ENCODE measurements around the gene FCER1G.

The FCER1G gene

GRCh38 chr1:161189036-161189435, 26.1 kb upstream of the FCER1G start:
- no peak for ATAC-seq

DNA sequence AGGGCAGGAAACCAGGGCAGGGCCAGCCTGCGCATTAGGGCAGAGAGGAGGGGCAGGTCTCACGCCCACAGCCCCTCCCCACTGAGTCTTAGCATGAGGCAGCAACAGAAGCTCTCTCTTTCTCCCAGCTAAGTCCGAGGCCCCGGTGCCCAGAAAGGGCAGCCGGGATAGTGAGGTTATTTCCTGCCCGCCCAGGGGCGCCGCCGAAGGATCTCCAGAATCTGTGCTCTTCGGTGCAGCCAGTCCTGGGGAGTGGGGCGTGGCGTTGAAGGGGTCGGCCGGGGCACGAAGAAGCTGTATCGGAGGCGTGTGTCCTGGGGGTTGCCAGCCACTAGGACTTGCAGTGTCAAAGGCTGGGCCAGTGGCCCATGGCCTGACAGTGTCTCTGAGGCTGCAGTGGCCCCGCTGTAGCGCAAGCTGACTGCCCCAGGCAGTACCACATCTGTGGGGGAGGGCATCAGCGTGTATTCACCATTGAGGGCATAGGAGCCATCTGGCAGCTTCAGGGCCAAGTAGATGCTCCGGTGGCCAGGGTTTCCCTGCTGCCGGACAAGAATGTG, 24.1 kb upstream of the FCER1G start:
- ATAC-seq, result no peak

- ATAC-seq, result no peak
Measured at GRCh38 chr1:161191971-161192370, 23.1 kb upstream of the FCER1G start.

GRCh38 chr1:161192476-161193465, 22.3 kb upstream of the FCER1G start:
- ATAC-seq, result peak; percentile 90 to 95

GRCh38 chr1:161193561-161194235, 21.4 kb upstream of the FCER1G start:
- no peak for ATAC-seq

GRCh38 chr1:161195171-161195570, 19.9 kb upstream of the FCER1G start:
- ATAC-seq, result no peak

DNA sequence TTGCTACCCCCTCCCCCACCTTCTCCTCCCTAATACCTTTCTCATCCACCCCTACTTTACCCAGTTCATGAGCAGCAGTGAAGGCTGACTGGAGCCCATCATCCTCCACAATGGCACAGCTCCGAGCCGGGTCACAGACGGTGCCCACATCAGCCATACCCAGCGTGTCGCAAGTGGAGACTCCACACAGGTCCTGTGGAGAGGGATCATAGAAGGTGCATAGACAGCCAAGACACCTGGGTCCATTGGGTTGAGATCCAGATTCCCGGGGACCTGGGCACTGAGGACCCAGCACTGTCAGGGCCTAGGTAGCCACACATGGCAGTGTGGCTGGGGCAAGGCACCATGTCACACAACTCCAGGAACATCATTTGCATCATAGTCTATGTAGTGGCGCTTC, 19.0 kb upstream of the FCER1G start:
- no peak for ATAC-seq

DNA sequence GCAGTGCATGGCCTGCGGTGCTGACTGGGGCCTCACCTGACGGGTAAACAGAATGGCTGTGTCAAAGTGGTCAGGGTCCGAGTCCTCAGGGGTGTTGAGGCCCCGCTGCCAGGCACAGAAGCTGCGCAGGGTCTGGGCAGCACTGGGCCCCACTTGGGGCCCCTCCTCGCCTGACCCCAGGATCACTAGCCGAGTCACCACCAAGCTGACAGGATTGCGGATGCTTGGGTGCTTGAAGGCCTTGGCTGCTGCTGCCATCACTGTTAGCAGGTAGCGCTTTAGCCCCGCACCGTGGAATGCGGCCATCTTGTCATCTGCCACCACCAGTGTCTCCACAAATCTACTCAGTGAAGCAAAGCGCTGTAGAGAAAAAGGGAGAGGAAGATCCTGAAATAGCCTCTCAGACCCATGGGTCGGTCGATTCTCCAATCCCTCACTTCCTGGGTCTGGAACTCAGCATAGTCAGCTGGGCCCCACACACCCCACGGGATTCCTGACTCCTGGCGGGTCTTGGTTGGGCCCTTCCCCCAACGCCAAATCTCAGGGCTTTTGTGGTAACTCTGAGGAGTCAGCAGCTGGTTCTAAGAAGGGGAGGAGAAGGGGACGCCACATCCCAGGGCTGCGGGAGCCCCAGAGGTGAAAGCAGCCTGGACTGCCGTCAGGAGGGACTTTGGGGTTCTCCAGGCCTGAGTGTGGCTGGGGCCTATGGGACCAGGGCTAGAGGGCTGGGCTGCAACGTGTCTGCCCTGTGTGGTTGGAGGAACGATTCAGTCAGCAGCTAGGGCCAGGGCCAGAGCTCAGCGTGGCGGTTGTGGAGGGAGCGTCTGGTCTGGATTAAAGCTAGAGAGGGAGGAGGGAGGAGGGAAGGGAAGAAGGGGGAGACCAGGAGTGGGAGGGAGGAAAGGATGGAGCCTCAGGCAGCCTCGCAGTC, 18.3 kb upstream of the FCER1G start:
- no peak for ATAC-seq

GRCh38 chr1:161197560-161198193, 17.4 kb upstream of the FCER1G start:
- ATAC-seq, result no peak

DNA sequence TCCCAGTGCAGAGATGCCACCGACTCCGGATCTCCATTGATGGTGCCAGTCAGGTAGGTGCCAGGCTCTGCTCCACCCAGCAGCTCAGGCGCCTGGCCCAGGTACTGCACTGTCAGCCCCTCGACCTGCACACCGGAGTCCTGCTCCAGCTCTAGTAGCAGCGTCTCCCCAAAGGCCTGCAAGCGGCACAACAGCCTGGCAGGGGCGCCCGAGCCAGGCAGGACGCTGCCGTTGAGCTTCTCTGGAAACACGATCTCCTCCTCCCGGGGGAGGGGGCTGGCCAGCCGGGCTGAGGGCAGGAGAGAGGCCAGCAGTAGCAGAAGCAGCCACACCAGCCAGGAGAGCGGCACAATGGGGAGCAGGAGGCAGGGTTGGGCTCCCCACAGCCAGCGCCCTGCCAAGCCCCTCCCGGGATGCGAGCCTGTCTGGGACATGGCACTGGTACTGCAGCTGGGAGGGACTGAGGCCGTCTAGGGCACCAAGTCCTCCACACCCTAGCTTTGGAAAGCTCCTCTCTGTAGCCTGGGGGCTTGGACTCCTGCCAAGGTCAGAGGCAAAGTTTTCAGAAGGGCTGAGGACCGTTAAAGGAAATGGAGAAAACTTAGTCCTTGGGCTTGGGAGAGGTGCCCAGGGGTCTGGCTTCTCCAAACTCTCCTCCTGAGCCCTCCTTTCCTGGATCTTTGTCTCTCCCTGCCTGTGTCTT, 16.8 kb upstream of the FCER1G start:
- no peak for ATAC-seq

DNA sequence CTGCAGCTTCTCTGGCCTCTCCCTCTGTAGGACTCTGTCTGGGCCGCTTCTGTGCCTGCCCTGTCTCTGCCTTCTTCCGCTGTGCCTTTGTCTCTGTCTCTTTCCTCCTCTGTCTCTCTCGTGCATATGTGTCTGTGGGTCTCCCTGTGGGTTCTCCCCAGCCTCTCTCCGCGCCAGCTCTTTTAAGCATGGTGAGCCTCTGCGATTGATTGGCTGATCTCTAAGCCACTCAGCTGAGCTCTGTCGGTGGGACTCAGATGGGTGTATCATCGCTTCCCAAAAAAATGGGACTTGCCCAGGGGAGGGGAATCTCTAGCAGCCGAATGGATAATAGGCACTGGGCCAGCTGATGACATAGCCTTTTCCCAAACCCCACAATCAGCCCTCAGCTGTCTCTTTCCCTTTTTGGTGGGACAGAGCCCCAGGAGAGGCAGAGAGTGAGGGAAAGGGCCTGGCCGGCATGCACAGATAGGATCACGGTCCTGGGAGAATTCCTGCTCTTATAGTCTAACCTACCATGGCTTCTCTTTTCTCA, 16.1 kb upstream of the FCER1G start, which contains the start of gene ADAMTS4:
Gene ADAMTS4, minus strand, starts transcription at position 158 of the 535 bp plus-strand sequence. CDS start 427 bp downstream, outside the sequence.
- no peak for ATAC-seq

GRCh38 chr1:161199506-161200139, 15.5 kb upstream of the FCER1G start:
- ATAC-seq, result no peak

GRCh38 chr1:161200421-161200991, 14.6 kb upstream of the FCER1G start:
- ATAC-seq, result no peak

DNA sequence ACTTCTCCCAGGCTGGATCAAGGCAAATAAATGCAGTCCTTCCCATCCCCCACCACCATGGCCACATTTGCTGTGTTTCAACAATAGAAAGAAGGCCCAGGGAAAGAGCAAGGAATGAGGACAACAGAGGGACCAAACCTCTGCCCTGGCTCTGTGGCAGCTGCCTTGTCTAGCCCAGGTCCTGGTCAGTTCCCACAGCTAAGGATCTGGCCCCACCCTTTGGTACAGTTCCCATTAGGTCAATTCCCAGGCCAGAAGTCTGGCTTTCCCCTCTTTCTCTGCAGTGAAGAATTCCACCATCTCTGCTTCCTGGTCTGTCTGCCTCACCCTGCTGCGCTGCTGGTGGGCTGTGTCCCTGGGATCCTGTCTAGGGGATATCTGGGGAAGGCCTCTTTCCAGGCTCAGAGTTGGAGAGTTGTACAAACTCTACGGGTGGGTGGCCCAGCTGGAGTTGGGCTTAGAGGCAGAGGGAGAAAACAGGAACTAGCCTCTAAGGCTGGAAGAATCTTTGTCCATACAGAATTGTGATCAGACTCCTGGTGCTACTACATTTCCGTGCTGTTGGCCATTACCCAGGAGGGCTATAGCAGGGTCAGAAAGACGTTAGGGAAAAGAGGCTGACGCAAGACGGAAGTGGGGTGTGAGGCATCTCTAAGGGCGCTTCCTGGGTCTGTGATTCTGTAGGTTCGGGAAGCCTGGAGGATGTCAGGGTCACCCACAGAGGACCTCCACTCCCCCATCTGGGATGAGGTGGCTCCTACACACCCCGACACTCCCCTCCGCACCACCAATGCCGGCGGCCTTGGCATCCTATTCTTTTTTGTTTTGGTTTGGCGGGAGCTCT, 13.9 kb upstream of the FCER1G start:
- no peak for ATAC-seq

- peak; percentile 99 for ATAC-seq
Measured at GRCh38 chr1:161201836-161202712, 13.0 kb upstream of the FCER1G start, which contains the start of gene NDUFS2. TSS of gene NDUFS2 (plus strand) at chr1:161202367. CDS start at chr1:161202386, 19 bp downstream.

- ATAC-seq, result no peak
Measured at GRCh38 chr1:161206411-161207140, 8.5 kb upstream of the FCER1G start.

DNA sequence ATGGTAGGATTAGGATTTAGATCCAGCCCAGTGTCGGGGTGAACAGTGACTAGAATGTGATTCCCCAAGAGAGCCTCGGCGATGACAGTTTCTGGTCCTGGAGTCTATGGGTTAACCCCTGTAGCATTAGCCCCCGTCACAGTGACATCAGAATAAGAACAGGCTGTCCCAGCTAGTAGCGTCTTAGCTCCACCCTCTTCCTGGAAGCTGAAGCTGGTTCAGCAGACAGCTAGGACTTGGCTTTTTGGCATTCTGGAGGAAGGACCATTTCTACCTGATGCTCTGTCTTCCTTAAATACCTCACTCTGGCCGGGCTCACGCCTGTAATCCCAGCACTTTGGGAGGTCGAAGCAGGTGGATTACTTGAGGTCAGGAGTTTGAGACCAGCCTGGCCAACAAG, 7.9 kb upstream of the FCER1G start:
- ATAC-seq, result no peak
